Panc1 (cell line): ENCODE data around the gene CKLF. TPM values are rescaled to one million over a fixed set of nuclear protein-coding genes. Genes with fewer than 3 reads are reported as not detected.

Source experiments
- ATAC-seq: fragments of 200-7000 bp; cut with Tn5 transposase; 2 replicates; pipeline ENCODE4 v1.9.1; 2020; ENCODE audit warnings: mild to moderate bottlenecking, moderate library complexity
- BruUV-seq: library from RNA; stranded (reverse); fragments of 400-500 nt; replicated peaks from 2 replicates; lab custom pipeline; 2021; lab: Mats Ljungman, UMichigan
- CTCF ChIA-PET: fragments of 300-600 bp; sonication (Branson Sonifier 250); formaldehyde crosslinking; loops from one replicate; lab custom pipeline; 2022; ENCODE audit warnings: antibody characterized with exemption; lab: Charles Lee
- POLR2A ChIA-PET: fragments of 300-600 bp; sonication (Branson Sonifier 250); formaldehyde crosslinking; loops from one replicate; lab custom pipeline; 2022; ENCODE audit warnings: antibody characterized with exemption; lab: Charles Lee
- DNase-seq: peaks from one replicate; pipeline ENCODE4 v3.0.0-alpha.2; 2010; ENCODE audit warnings: low read depth, low spot score
- H3K27ac ChIP-seq: 2 replicates; pipeline ENCODE4 v1.5.1; 2011; ENCODE audit warnings: mild to moderate bottlenecking, low read length, inconsistent platforms
- H3K27me3 ChIP-seq: fragments of 200-500 bp; sonication (Bioruptor generic); 2 replicates; pipeline ENCODE4 v1.6.0; 2014; ENCODE audit warnings: low read length, inconsistent platforms; ENCODE audit not compliant: control insufficient read depth, insufficient read depth
- H3K36me3 ChIP-seq: fragments of 200-500 bp; sonication (Bioruptor generic); 2 replicates; pipeline ENCODE4 v1.5.1; 2014; ENCODE audit warnings: inconsistent platforms, mild to moderate bottlenecking, low read length, moderate library complexity; ENCODE audit not compliant: control insufficient read depth, insufficient read depth
- H3K4me1 ChIP-seq: 2 replicates; pipeline ENCODE4 v1.5.1; 2011; ENCODE audit warnings: inconsistent platforms, mild to moderate bottlenecking, low read length, moderate library complexity; ENCODE audit not compliant: control insufficient read depth, insufficient read depth
- H3K4me3 ChIP-seq, 2 experiments: 2 replicates each; pipeline ENCODE4 v1.5.1; 2011 to 2012; ENCODE audit warnings: low read depth in 2 of 2, low read length in 2 of 2, mild to moderate bottlenecking in 2 of 2, inconsistent platforms in 1 of 2, moderate library complexity in 1 of 2
- H3K9me3 ChIP-seq: fragments of 200-500 bp; sonication (Bioruptor generic); 2 replicates; pipeline ENCODE4 v1.5.1; 2014; ENCODE audit warnings: low read depth, mild to moderate bottlenecking, inconsistent platforms, low read length, moderate library complexity; ENCODE audit not compliant: control insufficient read depth, insufficient read depth
- CTCF ChIP-seq: fragments of 450-650 bp; IDR thresholded peaks from 2 replicates; pipeline ENCODE4 v1.5.1; 2017; ENCODE audit warnings: mild to moderate bottlenecking
- POLR2AphosphoS5 ChIP-seq: IDR thresholded peaks from 2 replicates; pipeline ENCODE4 v1.6.1; 2012; ENCODE audit warnings: mild to moderate bottlenecking, low read depth, low read length, moderate library complexity
- REST ChIP-seq, 2 experiments: IDR thresholded peaks; 2 replicates each; pipeline ENCODE4 v1.6.1; 2011 to 2012; ENCODE audit warnings: low read depth in 2 of 2, control low read depth in 1 of 2, low read length in 1 of 2, mild to moderate bottlenecking in 1 of 2, moderate library complexity in 1 of 2; ENCODE audit not compliant: insufficient read depth in 1 of 2
- SIN3A ChIP-seq: IDR thresholded peaks from 2 replicates; pipeline ENCODE4 v1.6.1; 2012; ENCODE audit warnings: low read depth, mild to moderate bottlenecking, low read length, moderate library complexity, borderline replicate concordance; ENCODE audit not compliant: insufficient read depth
- TCF7L2 ChIP-seq: IDR thresholded peaks from 2 replicates; pipeline ENCODE4 v1.6.1; 2011; ENCODE audit warnings: mild to moderate bottlenecking, low read depth, low read length, inconsistent platforms
- in situ Hi-C: cut with HindIII; loops from 2 replicates; pipeline ENCODE4 v1.10.0; 2016; ENCODE audit warnings: low sequenced_read_pairs, low pct_unique_long_range_greater_than_20kb
- intact Hi-C: fragments of 100-400 bp; cut with micrococcal nuclease; formaldehyde crosslinking; loops from one replicate; pipeline ENCODE4 v1.10.0; 2022; ENCODE audit not compliant: unreplicated experiment
- total RNA-seq: library from RNA; stranded (reverse); gene quantifications from one replicate; pipeline ENCODE4 v1.2.1, GENCODE V29; 2021; ENCODE audit not compliant: unreplicated experiment

Gene CKLF
- total RNA-seq, 1 experiment from 2014 or later: 88.1 TPM

DNA sequence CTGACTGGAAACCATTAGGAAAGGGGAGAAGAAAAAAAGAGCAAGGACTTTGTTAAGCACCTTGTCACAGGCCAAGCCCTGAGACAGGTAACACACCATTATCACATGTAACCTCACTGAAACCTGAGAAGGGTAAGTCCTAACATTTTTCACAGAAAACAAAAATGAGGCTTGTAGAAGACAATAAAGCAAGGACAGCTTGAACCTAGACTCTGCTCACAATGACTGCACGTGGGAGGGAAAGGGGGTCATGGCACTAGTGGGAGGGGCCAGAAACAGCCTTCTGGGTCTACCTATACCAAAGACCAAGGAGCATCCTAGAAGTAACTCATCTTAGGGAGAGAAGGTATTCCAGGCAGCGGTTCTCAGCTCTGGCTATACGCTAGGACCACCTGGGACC lies 10.0 kb upstream of the CKLF start:
- BruUV-seq: no TSS peak
- Histone ChIP-seq H3K4me3 (no peak overlapping the region), H3K27me3 (no peaks in the 10 kb centered on the region), H3K36me3 (no peaks in the 10 kb centered on the region), H3K27ac (no peak overlapping the region), H3K9me3 (no peaks in the 10 kb centered on the region), H3K4me1 (no peaks in the 10 kb centered on the region)
- no peak for ATAC-seq
- TF ChIP-seq POLR2AphosphoS5 (no peak), CTCF (no peak), REST (IDR thresholded peaks at IDR 0.05; ENCODE audit: insufficient read depth in 1 of 2, low read depth in 2 of 2, low read length in 1 of 2) (no peak), TCF7L2 (no peak), SIN3A (no peak)
- no peak for DNase-seq
- in situ Hi-C loops (no loop called here), intact Hi-C loops (no loop called here)
- ChIA-PET POLR2A (no interaction called here), CTCF (no interaction called here)

DNA sequence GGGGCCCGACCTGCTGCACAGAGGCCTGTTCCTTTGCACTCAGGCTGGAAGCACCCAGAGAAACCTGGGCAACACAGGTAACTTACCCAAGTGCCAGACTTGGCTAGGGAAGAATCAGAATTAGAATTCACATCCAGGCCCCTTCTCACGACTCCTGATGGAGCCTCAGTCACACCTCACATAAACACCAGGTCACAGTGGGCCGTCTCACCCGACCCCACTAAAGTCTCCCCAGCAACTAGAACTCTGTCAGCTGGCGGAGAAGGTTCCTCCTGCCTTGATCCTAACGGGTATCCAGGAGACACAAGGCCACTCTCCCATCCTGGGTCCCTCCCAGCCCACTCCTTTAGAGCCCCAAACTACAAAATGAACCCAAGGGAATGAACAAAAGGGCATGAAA lies 8.8 kb upstream of the CKLF start:
- DNase-seq: no peak
- intact Hi-C loops: no loop called here
- BruUV-seq: no TSS peak

More for the DNA sequence above, 8.8 kb upstream of the CKLF start:
- no peak overlapping the region for H3K27ac ChIP-seq
- in situ Hi-C loops: no loop called here
- no peaks in the 10 kb centered on the region for H3K27me3 ChIP-seq
- ChIA-PET CTCF (no interaction called here), POLR2A (no interaction called here)
- no peak overlapping the region for H3K4me3 ChIP-seq
- no peak for ATAC-seq
- no peak for TF ChIP-seq TCF7L2
- no peak for TF ChIP-seq SIN3A
- no peak for TF ChIP-seq REST (IDR thresholded peaks at IDR 0.05; ENCODE audit: insufficient read depth in 1 of 2, low read depth in 2 of 2, low read length in 1 of 2)
- no peak for TF ChIP-seq CTCF
- no peak for TF ChIP-seq POLR2AphosphoS5
- no peaks in the 10 kb centered on the region for H3K36me3 ChIP-seq
- H3K9me3 ChIP-seq: no peaks in the 10 kb centered on the region
- peaks cover 5% of the 10 kb centered on the region; the same call in 1 of the 2 replicates for H3K4me1 ChIP-seq
